Prostate gland (tissue), 2 donors: Measurements from ENCODE around the gene NISCH. TPM values are rescaled to one million over a fixed set of nuclear protein-coding genes. Genes with fewer than 3 reads are reported as not detected.

Source experiments
- DNase-seq: peaks from one replicate; pipeline ENCODE4 v3.0.0-alpha.2; 2019; ENCODE audit warnings: low spot score
- H3K27ac ChIP-seq, 2 donors: fragments of 200-600 bp; sonication (generic); 2 replicates each; pipeline ENCODE4 v1.5.1; 2017 to 2019
- H3K27me3 ChIP-seq: fragments of 200-600 bp; sonication (generic); replicated peaks from 2 replicates; pipeline ENCODE4 v1.5.1; 2019; ENCODE audit not compliant: insufficient read depth
- H3K36me3 ChIP-seq, 2 donors: fragments of 200-600 bp; sonication (generic); 1 replicate in 1 of 2; 2 replicates in 1 of 2; pipeline versions ENCODE4 v1.5.1 to v1.8.1; 2017 to 2019
- H3K4me1 ChIP-seq: fragments of 200-600 bp; sonication (generic); replicated peaks from 2 replicates; pipeline ENCODE4 v1.5.1; 2019
- H3K4me3 ChIP-seq, 2 donors: fragments of 200-600 bp; sonication (generic); 2 replicates each; pipeline ENCODE4 v1.5.1; 2017 to 2019
- H3K9me3 ChIP-seq: fragments of 200-600 bp; sonication (generic); 2 replicates; pipeline ENCODE4 v1.5.1; 2017
- CTCF ChIP-seq, 4 experiments: fragments of 200-600 bp in 2 of 4; fragments of 450-650 bp in 2 of 4; sonication (generic) in 2 of 4; IDR thresholded peaks; 1 replicate in 3 of 4; 2 replicates in 1 of 4; pipeline ENCODE4 v1.5.1; 2016 to 2019; ENCODE audit warnings: antibody characterized with exemption in 4 of 4, mild to moderate bottlenecking in 2 of 4, moderate library complexity in 2 of 4
- POLR2A ChIP-seq: fragments of 450-650 bp; IDR thresholded peaks from one replicate; pipeline ENCODE4 v1.6.1; 2016; ENCODE audit warnings: antibody characterized with exemption, mild to moderate bottlenecking
- POLR2AphosphoS5 ChIP-seq: sonication (generic); formaldehyde crosslinking; IDR thresholded peaks from one replicate; pipeline ENCODE4 v1.6.1; 2017; ENCODE audit warnings: antibody characterized with exemption
- WGBS: methylation state at CpG from one replicate; pipeline ENCODE4 v1.1.5; 2018; 5-methylcytosine and 5-hydroxymethylcytosine counted together
- intact Hi-C: fragments of 100-400 bp; cut with DNase I; formaldehyde crosslinking; loops from one replicate; pipeline ENCODE4 v1.14.2; 2022
- total RNA-seq, 2 donors: library from RNA; depleted of rRNA; stranded (reverse); fragments of >200 nt; gene quantifications; one replicate each; pipeline ENCODE4 v1.1.0, GENCODE V29; 2016

NISCH gene
- total RNA-seq, 2 donors from 2014 or later = 107 to 277 TPM

- no peak for TF ChIP-seq CTCF (IDR thresholded peaks at IDR 0.05)
- TF ChIP-seq POLR2A = no peak
- TF ChIP-seq POLR2AphosphoS5 = no peak
- no peaks in the 10 kb centered on the region for H3K27me3 ChIP-seq
- H3K27ac ChIP-seq = no peak overlapping the region
- WGBS = 68% methylated on average over 5 of the region's 5 CpGs
- intact Hi-C loops = no loop called here
- H3K4me3 ChIP-seq = no peak overlapping the region
- no peaks in the 10 kb centered on the region for H3K9me3 ChIP-seq
- no peaks in the 10 kb centered on the region for H3K4me1 ChIP-seq
- no peaks in the 10 kb centered on the region for H3K36me3 ChIP-seq
- DNase-seq = no peak
Measured at GRCh38 chr3:52507359-52507758, 52.0 kb downstream of the NISCH start.

DNA sequence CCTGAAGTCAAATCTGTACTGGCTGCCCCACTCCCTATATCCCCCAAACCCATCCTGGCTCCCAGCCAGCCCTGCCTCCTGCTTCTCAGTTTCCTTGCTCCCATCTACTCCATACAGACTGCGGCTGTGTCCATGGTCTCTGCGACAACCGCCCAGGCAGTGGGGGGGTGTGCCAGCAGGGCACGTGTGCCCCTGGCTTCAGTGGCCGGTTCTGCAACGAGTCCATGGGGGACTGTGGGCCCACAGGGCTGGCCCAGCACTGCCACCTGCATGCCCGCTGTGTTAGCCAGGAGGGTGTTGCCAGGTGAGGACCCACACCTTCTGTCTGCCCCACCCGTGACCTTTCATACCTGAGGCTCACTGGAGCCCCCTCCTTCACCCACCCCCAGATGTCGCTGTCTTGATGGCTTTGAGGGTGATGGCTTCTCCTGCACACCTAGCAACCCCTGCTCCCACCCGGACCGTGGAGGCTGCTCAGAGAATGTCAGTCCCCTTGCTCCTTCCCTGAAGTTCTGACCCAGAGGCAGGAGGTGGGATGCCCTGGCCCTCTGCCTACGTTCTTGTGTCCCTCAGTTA, 54.4 kb downstream of the NISCH start:
- 55% methylated on average over 12 of the region's 12 CpGs for WGBS
- H3K9me3 ChIP-seq = no peaks in the 10 kb centered on the region
- H3K27me3 ChIP-seq = no peaks in the 10 kb centered on the region
- H3K4me3 ChIP-seq = no peak overlapping the region
- TF ChIP-seq CTCF (IDR thresholded peaks at IDR 0.05) = no peak
- TF ChIP-seq POLR2AphosphoS5 = no peak
- TF ChIP-seq POLR2A = no peak
- H3K27ac ChIP-seq = no peak overlapping the region
- intact Hi-C loops = no loop called here
- no peaks in the 10 kb centered on the region for H3K36me3 ChIP-seq
- DNase-seq = no peak
- H3K4me1 ChIP-seq = no peaks in the 10 kb centered on the region

DNA sequence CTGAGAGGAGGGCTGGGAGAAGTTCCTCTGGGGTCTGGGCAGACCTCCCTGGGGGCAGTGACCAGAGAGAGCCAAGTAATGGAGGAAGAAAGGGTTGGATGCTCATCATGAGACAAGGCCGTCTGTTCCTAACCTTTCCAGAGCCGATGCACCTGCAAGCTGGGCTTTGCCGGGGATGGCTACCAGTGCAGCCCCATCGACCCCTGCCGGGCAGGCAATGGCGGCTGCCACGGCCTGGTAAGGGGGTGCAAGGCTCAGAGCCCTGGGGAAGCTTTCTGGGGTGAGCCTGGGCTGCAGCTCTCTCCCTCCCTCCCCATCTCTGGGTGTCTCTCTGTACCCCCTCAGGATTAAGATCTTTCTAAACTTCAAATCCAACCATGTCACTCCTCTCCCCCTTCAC, 56.1 kb downstream of the NISCH start:
- WGBS = 88% methylated on average over 7 of the region's 7 CpGs
- no peak for DNase-seq
- no peaks in the 10 kb centered on the region for H3K36me3 ChIP-seq
- intact Hi-C loops = no loop called here
- H3K4me1 ChIP-seq = no peaks in the 10 kb centered on the region
- H3K27me3 ChIP-seq = no peaks in the 10 kb centered on the region
- H3K4me3 ChIP-seq = no peak overlapping the region
- no peak overlapping the region for H3K27ac ChIP-seq
- no peaks in the 10 kb centered on the region for H3K9me3 ChIP-seq
- TF ChIP-seq POLR2A = no peak
- no peak for TF ChIP-seq POLR2AphosphoS5
- TF ChIP-seq CTCF (IDR thresholded peaks at IDR 0.05) = no peak

DNA sequence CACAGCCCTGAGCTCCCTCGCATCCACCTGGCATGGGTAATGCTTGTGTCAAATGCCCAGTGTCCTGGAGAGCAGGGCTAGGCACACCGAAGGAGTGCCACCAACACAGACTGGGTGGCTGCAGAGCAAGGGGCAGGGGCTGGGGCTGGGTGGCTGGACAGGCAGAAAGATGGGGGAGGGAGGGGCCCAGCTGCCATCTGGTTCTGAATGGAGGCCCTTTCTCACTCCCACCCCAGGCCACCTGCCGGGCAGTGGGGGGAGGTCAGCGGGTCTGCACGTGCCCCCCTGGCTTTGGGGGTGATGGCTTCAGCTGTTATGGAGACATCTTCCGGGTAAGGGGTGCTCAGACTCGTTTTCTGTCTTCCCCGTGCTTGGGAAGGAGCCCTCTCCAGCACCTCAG, 56.7 kb downstream of the NISCH start:
- H3K4me1 ChIP-seq = no peaks in the 10 kb centered on the region
- WGBS = 78% methylated on average over 8 of the region's 8 CpGs
- no peak overlapping the region for H3K4me3 ChIP-seq
- no peaks in the 10 kb centered on the region for H3K36me3 ChIP-seq
- no peak for DNase-seq
- intact Hi-C loops = no loop called here
- H3K27me3 ChIP-seq = no peaks in the 10 kb centered on the region
- no peak overlapping the region for H3K27ac ChIP-seq
- H3K9me3 ChIP-seq = no peaks in the 10 kb centered on the region
- no peak for TF ChIP-seq CTCF (IDR thresholded peaks at IDR 0.05)
- TF ChIP-seq POLR2AphosphoS5 = no peak
- TF ChIP-seq POLR2A = no peak

- no peaks in the 10 kb centered on the region for H3K36me3 ChIP-seq
- no peak overlapping the region for H3K27ac ChIP-seq
- H3K4me3 ChIP-seq = no peak overlapping the region
- DNase-seq = no peak
- H3K27me3 ChIP-seq = no peaks in the 10 kb centered on the region
- TF ChIP-seq POLR2A = no peak
- 73% methylated on average over 17 of the region's 17 CpGs for WGBS
- H3K4me1 ChIP-seq = no peaks in the 10 kb centered on the region
- no peaks in the 10 kb centered on the region for H3K9me3 ChIP-seq
- intact Hi-C loops = no loop called here
Measured at GRCh38 chr3:52512727-52513126, 57.3 kb downstream of the NISCH start.
